Liver (tissue), 9 donors: ENCODE data around the gene WIZ. TPM values are rescaled to one million over a fixed set of nuclear protein-coding genes. Genes with fewer than 3 reads are reported as not detected.

Experiments used
- DNase-seq: peaks from one replicate; pipeline ENCODE4 v3.0.0-alpha.2; 2017; ENCODE audit warnings: low spot score
- H3K27ac ChIP-seq, 2 donors: one replicate each; pipeline ENCODE4 v1.7.0; 2013; ENCODE audit warnings: inconsistent platforms in 2 of 2, low read length in 2 of 2, control low read depth in 1 of 2, low read depth in 1 of 2, mild to moderate bottlenecking in 1 of 2
- H3K27me3 ChIP-seq, 4 donors: one replicate each; pipeline versions ENCODE4 v1.6.1 to v1.7.0; 2013; ENCODE audit warnings: low read length in 3 of 4, inconsistent platforms in 1 of 4, mild to moderate bottlenecking in 1 of 4, moderate library complexity in 1 of 4; ENCODE audit not compliant: control insufficient read depth in 4 of 4, insufficient read depth in 4 of 4
- H3K36me3 ChIP-seq, 4 donors: one replicate each; pipeline versions ENCODE4 v1.6.1 to v1.7.0; 2013; ENCODE audit warnings: low read length in 3 of 4, mild to moderate bottlenecking in 3 of 4, low read depth in 1 of 4, moderate library complexity in 1 of 4; ENCODE audit not compliant: control insufficient read depth in 4 of 4, insufficient read depth in 3 of 4
- H3K4me1 ChIP-seq, 4 donors: one replicate each; pipeline versions ENCODE4 v1.6.1 to v1.7.0; 2013; ENCODE audit warnings: low read length in 3 of 4, mild to moderate bottlenecking in 3 of 4, moderate library complexity in 1 of 4; ENCODE audit not compliant: control insufficient read depth in 4 of 4, insufficient read depth in 4 of 4
- H3K4me3 ChIP-seq, 3 donors: one replicate each; pipeline versions ENCODE4 v1.6.1 to v1.7.0; 2013; ENCODE audit warnings: low read length in 3 of 3, control low read depth in 1 of 3, low read depth in 1 of 3, mild to moderate bottlenecking in 1 of 3
- H3K9ac ChIP-seq, 2 donors: one replicate each; pipeline ENCODE4 v1.7.0; 2013; ENCODE audit warnings: low read length in 2 of 2, mild to moderate bottlenecking in 2 of 2, moderate library complexity in 2 of 2, control low read depth in 1 of 2, low read depth in 1 of 2
- H3K9me3 ChIP-seq, 4 donors: one replicate each; pipeline versions ENCODE4 v1.6.1 to v1.7.0; 2013; ENCODE audit warnings: low read length in 3 of 4; ENCODE audit not compliant: control insufficient read depth in 4 of 4
- EGR1 ChIP-seq, 2 donors: IDR thresholded peaks; 2 replicates each; pipeline ENCODE4 v1.6.1; 2016 to 2018; ENCODE audit warnings: antibody characterized with exemption in 2 of 2, low read depth in 2 of 2
- FOXA1 ChIP-seq: IDR thresholded peaks from 2 replicates; pipeline ENCODE4 v1.6.1; 2016; ENCODE audit warnings: antibody characterized with exemption
- FOXA2 ChIP-seq: IDR thresholded peaks from 2 replicates; pipeline ENCODE4 v1.6.1; 2016; ENCODE audit warnings: antibody characterized with exemption
- GABPA ChIP-seq, 2 donors: IDR thresholded peaks in 1 of 2; conservative IDR thresholded peaks in 1 of 2; 2 replicates each; pipeline ENCODE4 v1.6.1; 2016; ENCODE audit warnings: antibody characterized with exemption in 2 of 2, mild to moderate bottlenecking in 1 of 2, moderate library complexity in 1 of 2
- HNF4A ChIP-seq, 2 donors: conservative IDR thresholded peaks; 2 replicates each; pipeline ENCODE4 v1.6.1; 2016; ENCODE audit warnings: antibody characterized with exemption in 2 of 2, mild to moderate bottlenecking in 2 of 2
- HNF4G ChIP-seq: IDR thresholded peaks from 2 replicates; pipeline ENCODE4 v1.6.1; 2016; ENCODE audit warnings: antibody characterized with exemption
- NR2F2 ChIP-seq: IDR thresholded peaks from 2 replicates; pipeline ENCODE4 v1.6.1; 2016; ENCODE audit warnings: antibody characterized with exemption
- RAD21 ChIP-seq, 2 donors: IDR thresholded peaks; 2 replicates each; pipeline ENCODE4 v1.6.1; 2016; ENCODE audit warnings: antibody characterized with exemption in 2 of 2, mild to moderate bottlenecking in 2 of 2
- RXRA ChIP-seq, 2 donors: IDR thresholded peaks; 2 replicates each; pipeline ENCODE4 v1.6.1; 2017 to 2018; ENCODE audit warnings: antibody characterized with exemption in 2 of 2, mild to moderate bottlenecking in 1 of 2
- SP1 ChIP-seq: IDR thresholded peaks from 2 replicates; pipeline ENCODE4 v1.6.1; 2018; ENCODE audit warnings: antibody characterized with exemption, mild to moderate bottlenecking
- TAF1 ChIP-seq: conservative IDR thresholded peaks from 2 replicates; pipeline ENCODE4 v1.6.1; 2016; ENCODE audit warnings: antibody characterized with exemption, mild to moderate bottlenecking
- WGBS: extraction: QIAGEN DNeasy Blood & Tissue Kit; methylation state at CpG from one replicate; pipeline ENCODE4 v1.1.7; 2013; 5-methylcytosine and 5-hydroxymethylcytosine counted together
- polyA plus RNA-seq, 2 donors: library from polyadenylated mRNA; stranded (reverse) in 1 of 2; unstranded in 1 of 2; fragments of 200-250 nt in 1 of 2; fragments of >200 nt in 1 of 2; fragmentation: Nextera tagmentation in 1 of 2; extraction: Ambion mirVana in 1 of 2; gene quantifications; one replicate each; pipeline versions ENCODE4 v1.2.1 to v1.2.3, GENCODE V29; 2013 to 2015
- total RNA-seq, 2 donors: library from RNA; depleted of rRNA; stranded (reverse); fragments of >200 nt; gene quantifications; one replicate each; pipeline ENCODE4 v1.2.3, GENCODE V29; 2014
- TF ChIP-seq, protein P1 (sequence below): fragments of 150-350 bp; IDR thresholded peaks from 2 replicates; pipeline ENCODE4 v1.5.1; 2017; ENCODE audit warnings: improper control_type of control experiment, low read depth, low read length; ENCODE audit not compliant: missing input control
- TF ChIP-seq, protein P2 (sequence below): IDR thresholded peaks from 2 replicates; pipeline ENCODE4 v1.6.1; 2016; ENCODE audit warnings: antibody characterized with exemption
- TF ChIP-seq, protein P3 (sequence below): IDR thresholded peaks from 2 replicates; pipeline ENCODE4 v1.6.1; 2016; ENCODE audit warnings: antibody characterized with exemption
- TF ChIP-seq, protein P4 (sequence below): IDR thresholded peaks from 2 replicates; pipeline ENCODE4 v1.6.1; 2016; ENCODE audit warnings: antibody characterized with exemption, mild to moderate bottlenecking
- TF ChIP-seq, protein P5 (sequence below): IDR thresholded peaks from 2 replicates; pipeline ENCODE4 v1.6.1; 2016; ENCODE audit warnings: antibody characterized with exemption
- donor health status: healthy.
- donor health status: healthy.
- donor health status: healthy.
- donor health status: healthy.
- donor health status: healthy.

WIZ gene
- total and polyA plus RNA-seq, 4 donors, result 3.8 to 12.7 (median 8.6) TPM

DNA sequence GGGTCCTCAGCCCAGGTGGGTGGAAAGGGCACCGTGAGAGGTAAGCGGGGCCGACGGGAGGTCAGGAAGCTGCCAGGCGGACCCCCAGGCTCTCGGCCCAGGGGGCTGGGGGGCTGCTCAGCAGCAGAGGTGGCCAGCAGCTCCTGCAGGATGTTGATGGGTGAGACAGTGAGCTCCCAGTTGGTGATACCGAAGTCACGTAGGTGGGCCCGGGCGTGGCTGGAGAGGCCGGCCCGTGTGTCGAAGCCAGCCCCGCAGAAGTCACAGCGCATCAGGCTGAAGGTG, 13.0 kb downstream of the WIZ start:
- H3K27ac ChIP-seq, result no peak overlapping the region
- TF ChIP-seq, protein P1, sequence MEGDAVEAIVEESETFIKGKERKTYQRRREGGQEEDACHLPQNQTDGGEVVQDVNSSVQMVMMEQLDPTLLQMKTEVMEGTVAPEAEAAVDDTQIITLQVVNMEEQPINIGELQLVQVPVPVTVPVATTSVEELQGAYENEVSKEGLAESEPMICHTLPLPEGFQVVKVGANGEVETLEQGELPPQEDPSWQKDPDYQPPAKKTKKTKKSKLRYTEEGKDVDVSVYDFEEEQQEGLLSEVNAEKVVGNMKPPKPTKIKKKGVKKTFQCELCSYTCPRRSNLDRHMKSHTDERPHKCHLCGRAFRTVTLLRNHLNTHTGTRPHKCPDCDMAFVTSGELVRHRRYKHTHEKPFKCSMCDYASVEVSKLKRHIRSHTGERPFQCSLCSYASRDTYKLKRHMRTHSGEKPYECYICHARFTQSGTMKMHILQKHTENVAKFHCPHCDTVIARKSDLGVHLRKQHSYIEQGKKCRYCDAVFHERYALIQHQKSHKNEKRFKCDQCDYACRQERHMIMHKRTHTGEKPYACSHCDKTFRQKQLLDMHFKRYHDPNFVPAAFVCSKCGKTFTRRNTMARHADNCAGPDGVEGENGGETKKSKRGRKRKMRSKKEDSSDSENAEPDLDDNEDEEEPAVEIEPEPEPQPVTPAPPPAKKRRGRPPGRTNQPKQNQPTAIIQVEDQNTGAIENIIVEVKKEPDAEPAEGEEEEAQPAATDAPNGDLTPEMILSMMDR, result no peak
- no peak for TF ChIP-seq FOXA2
- no peak for TF ChIP-seq EGR1 (IDR thresholded peaks at IDR 0.05; ENCODE audit: low read depth in 2 of 2)
- TF ChIP-seq TAF1, result no peak
- TF ChIP-seq, protein P2, sequence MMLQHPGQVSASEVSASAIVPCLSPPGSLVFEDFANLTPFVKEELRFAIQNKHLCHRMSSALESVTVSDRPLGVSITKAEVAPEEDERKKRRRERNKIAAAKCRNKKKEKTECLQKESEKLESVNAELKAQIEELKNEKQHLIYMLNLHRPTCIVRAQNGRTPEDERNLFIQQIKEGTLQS, result no peak
- TF ChIP-seq NR2F2, result no peak
- no peak for TF ChIP-seq GABPA (IDR thresholded peaks at IDR 0.05 in 1 of 2, conservative IDR thresholded peaks at IDR 0.05 in 1 of 2)
- TF ChIP-seq RAD21 (IDR thresholded peaks at IDR 0.05), result no peak
- TF ChIP-seq, protein P3, sequence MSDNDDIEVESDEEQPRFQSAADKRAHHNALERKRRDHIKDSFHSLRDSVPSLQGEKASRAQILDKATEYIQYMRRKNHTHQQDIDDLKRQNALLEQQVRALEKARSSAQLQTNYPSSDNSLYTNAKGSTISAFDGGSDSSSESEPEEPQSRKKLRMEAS, result no peak
- TF ChIP-seq SP1, result no peak
- TF ChIP-seq, protein P4, sequence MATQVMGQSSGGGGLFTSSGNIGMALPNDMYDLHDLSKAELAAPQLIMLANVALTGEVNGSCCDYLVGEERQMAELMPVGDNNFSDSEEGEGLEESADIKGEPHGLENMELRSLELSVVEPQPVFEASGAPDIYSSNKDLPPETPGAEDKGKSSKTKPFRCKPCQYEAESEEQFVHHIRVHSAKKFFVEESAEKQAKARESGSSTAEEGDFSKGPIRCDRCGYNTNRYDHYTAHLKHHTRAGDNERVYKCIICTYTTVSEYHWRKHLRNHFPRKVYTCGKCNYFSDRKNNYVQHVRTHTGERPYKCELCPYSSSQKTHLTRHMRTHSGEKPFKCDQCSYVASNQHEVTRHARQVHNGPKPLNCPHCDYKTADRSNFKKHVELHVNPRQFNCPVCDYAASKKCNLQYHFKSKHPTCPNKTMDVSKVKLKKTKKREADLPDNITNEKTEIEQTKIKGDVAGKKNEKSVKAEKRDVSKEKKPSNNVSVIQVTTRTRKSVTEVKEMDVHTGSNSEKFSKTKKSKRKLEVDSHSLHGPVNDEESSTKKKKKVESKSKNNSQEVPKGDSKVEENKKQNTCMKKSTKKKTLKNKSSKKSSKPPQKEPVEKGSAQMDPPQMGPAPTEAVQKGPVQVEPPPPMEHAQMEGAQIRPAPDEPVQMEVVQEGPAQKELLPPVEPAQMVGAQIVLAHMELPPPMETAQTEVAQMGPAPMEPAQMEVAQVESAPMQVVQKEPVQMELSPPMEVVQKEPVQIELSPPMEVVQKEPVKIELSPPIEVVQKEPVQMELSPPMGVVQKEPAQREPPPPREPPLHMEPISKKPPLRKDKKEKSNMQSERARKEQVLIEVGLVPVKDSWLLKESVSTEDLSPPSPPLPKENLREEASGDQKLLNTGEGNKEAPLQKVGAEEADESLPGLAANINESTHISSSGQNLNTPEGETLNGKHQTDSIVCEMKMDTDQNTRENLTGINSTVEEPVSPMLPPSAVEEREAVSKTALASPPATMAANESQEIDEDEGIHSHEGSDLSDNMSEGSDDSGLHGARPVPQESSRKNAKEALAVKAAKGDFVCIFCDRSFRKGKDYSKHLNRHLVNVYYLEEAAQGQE, result no peak
- TF ChIP-seq RXRA (IDR thresholded peaks at IDR 0.05), result no peak
- peaks cover 12 to 27% (median 20%) of the 10 kb centered on the region in 4 donors for H3K4me1 ChIP-seq
- no peak overlapping the region for H3K4me3 ChIP-seq
- no peaks in the 10 kb centered on the region for H3K36me3 ChIP-seq
- no peaks in the 10 kb centered on the region for H3K27me3 ChIP-seq
- WGBS, result 93% methylated on average over 15 of the region's 15 CpGs
- no peak overlapping the region for H3K9ac ChIP-seq
- no peaks in the 10 kb centered on the region for H3K9me3 ChIP-seq
- DNase-seq, result no peak

DNA sequence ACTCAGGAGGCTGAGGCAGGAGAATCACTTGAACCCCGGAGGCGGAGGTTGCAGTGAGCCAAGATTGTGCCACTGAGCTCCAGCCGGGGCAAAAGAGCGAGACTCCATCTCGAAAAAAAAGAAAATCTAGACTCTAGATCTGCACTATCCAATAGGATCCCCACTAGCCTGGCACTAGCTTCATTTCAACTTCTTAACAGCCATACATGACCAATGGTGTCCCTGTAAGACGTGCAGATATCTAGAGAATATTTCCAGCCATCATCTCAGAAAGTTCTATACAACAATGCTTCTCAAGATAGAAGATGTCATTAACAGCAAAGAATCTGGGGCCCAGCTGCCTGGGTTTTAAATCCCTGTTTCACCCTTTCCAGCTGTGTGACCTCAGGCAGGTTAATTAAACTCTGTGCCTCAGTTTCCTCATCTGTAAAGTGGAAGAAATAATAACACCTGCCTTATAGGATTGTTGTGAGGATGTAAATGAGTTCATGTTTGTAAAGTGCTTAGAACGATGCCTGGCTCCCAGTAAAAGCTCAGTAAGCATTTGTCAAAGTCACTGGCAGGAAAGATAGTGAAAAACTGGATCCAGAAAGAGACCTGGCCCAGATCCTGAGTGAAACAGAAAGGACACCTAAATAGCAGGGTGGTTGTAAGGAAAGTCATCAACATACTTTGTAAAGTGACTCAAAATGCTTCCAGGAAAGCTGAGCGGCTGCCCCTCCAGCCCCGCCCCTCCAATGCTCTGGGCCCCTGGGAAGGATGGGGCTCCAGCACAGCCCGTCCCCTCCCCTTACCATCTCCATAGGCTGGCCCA, 13.5 kb downstream of the WIZ start:
- WGBS, result 87% methylated on average over 10 of the region's 10 CpGs
- TF ChIP-seq TAF1 (no peak), RXRA (IDR thresholded peaks at IDR 0.05) (no peak), HNF4A (conservative IDR thresholded peaks at IDR 0.05) (no peak), FOXA1 (no peak), NR2F2 (no peak), SP1 (no peak), FOXA2 (no peak), HNF4G (no peak), RAD21 (IDR thresholded peaks at IDR 0.05) (no peak), GABPA (IDR thresholded peaks at IDR 0.05 in 1 of 2, conservative IDR thresholded peaks at IDR 0.05 in 1 of 2) (no peak)
- TF ChIP-seq, protein P5, sequence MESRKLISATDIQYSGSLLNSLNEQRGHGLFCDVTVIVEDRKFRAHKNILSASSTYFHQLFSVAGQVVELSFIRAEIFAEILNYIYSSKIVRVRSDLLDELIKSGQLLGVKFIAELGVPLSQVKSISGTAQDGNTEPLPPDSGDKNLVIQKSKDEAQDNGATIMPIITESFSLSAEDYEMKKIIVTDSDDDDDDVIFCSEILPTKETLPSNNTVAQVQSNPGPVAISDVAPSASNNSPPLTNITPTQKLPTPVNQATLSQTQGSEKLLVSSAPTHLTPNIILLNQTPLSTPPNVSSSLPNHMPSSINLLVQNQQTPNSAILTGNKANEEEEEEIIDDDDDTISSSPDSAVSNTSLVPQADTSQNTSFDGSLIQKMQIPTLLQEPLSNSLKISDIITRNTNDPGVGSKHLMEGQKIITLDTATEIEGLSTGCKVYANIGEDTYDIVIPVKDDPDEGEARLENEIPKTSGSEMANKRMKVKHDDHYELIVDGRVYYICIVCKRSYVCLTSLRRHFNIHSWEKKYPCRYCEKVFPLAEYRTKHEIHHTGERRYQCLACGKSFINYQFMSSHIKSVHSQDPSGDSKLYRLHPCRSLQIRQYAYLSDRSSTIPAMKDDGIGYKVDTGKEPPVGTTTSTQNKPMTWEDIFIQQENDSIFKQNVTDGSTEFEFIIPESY, result no peak
- TF ChIP-seq, protein P4, result no peak
- TF ChIP-seq, protein P3, result no peak
- TF ChIP-seq, protein P2, result no peak
- Histone ChIP-seq H3K4me3 (no peak overlapping the region), H3K36me3 (no peaks in the 10 kb centered on the region), H3K9me3 (no peaks in the 10 kb centered on the region), H3K4me1 (peaks cover 14 to 32% (median 25%) of the 10 kb centered on the region in 4 donors), H3K27me3 (no peaks in the 10 kb centered on the region), H3K9ac (no peak overlapping the region), H3K27ac (no peak overlapping the region)
- no peak for DNase-seq
